ENCODE results near the gene CENPV.

Gene CENPV

DNA sequence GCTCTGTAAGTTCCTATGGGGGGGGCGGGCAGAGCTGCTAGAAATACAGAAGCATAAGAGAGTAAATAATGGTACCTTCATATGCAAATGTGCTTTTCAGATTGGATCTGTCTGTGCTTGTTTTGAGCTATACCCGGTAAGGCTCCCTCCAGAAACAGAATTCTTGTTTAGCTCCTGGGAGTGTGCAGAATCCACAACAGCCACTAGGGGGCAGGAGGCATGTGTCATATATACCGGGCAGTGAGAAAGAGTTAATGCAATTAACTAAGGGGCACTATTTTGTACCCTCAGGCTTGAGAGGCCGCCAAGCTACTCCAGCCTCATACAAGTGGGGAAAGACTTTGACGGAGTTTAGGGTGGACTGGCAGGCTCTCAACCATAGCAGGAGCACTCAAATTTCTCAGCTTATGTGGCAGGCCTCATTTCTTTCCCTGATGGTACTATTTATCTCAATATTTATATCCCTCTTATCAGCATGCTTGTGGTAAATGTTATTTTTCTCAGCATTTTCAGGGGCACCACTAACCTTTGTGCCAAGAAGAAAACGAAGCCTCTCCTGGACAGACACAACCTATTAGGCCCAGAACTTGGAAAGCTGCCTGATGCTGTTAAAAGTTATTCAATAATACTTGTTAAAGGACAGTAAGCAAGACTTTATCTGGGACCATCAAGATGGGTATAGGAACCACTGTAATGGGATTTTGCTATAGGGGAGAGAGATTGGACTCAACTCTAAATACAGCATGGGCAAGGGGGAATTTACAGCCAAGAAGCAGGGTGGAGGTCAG lies 10.7 kb upstream of the CENPV start:
- H3F3A ChIP-seq (ENCODE audit: low read depth) = no peaks in the 10 kb centered on the region
- peaks cover 5% of the 10 kb centered on the region for H3K4me1 ChIP-seq (ENCODE audit: insufficient read depth, low read length, poor library complexity, severe bottlenecking)
- no peaks in the 10 kb centered on the region for H3K36me3 ChIP-seq (ENCODE audit: insufficient read depth, low read length)
- no peaks in the 10 kb centered on the region for H3K27me3 ChIP-seq (ENCODE audit: insufficient read depth, low read length, poor library complexity, severe bottlenecking)
- no peak for TF ChIP-seq EZH2phosphoT487 (IDR thresholded peaks at IDR 0.05; ENCODE audit: borderline replicate concordance)
- TF ChIP-seq, protein P1, sequence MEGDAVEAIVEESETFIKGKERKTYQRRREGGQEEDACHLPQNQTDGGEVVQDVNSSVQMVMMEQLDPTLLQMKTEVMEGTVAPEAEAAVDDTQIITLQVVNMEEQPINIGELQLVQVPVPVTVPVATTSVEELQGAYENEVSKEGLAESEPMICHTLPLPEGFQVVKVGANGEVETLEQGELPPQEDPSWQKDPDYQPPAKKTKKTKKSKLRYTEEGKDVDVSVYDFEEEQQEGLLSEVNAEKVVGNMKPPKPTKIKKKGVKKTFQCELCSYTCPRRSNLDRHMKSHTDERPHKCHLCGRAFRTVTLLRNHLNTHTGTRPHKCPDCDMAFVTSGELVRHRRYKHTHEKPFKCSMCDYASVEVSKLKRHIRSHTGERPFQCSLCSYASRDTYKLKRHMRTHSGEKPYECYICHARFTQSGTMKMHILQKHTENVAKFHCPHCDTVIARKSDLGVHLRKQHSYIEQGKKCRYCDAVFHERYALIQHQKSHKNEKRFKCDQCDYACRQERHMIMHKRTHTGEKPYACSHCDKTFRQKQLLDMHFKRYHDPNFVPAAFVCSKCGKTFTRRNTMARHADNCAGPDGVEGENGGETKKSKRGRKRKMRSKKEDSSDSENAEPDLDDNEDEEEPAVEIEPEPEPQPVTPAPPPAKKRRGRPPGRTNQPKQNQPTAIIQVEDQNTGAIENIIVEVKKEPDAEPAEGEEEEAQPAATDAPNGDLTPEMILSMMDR (conservative IDR thresholded peaks at IDR 0.05; ENCODE audit: low read length) = peak; percentile 97
- peak overlapping the region; percentile 0 for H3K9ac ChIP-seq (ENCODE audit: low read depth, low read length, poor library complexity, severe bottlenecking)
- no peaks in the 10 kb centered on the region for H3K9me2 ChIP-seq (replicated peaks; ENCODE audit: low read depth, low read length)
- H4K20me1 ChIP-seq (ENCODE audit: insufficient read depth, low read length, poor library complexity, severe bottlenecking) = no peaks in the 10 kb centered on the region
- H3K4me2 ChIP-seq (ENCODE audit: low read depth, low read length, poor library complexity, severe bottlenecking) = no peak overlapping the region
- peak overlapping the region; percentile 77 for H2AFZ ChIP-seq (ENCODE audit: low read length)
- no peaks in the 10 kb centered on the region for H3K79me2 ChIP-seq (ENCODE audit: insufficient read depth, low read length)
- H3K9me3 ChIP-seq (ENCODE audit: insufficient read depth, low read depth, low read length) = no peaks in the 10 kb centered on the region
- no peak overlapping the region for H3K4me3 ChIP-seq (ENCODE audit: low read length, poor library complexity, severe bottlenecking)

DNA sequence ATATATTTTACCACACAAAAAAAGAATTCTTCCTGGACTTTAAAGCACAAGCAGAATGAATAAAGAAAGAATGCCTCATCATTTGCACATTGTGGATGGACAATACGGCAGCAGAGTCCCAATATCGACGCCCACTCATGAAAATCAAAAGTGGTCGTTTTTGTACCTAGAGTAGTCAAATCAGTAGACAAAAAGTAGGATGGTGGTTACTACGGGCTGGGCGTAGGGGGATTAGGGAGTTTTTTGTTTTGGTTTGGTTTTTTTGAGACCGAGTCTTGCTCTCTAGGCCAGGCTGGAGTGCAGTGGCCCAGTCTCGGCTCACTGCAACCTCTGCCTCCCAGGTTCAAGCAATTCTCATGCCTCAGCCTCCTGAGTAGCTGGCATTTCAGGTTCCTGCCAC lies 8.6 kb upstream of the CENPV start:
- no peaks in the 10 kb centered on the region for H3K79me2 ChIP-seq (ENCODE audit: insufficient read depth, low read length)
- no peaks in the 10 kb centered on the region for H3K27me3 ChIP-seq (ENCODE audit: insufficient read depth, low read length, poor library complexity, severe bottlenecking)
- H3K4me1 ChIP-seq (ENCODE audit: insufficient read depth, low read length, poor library complexity, severe bottlenecking) = peaks cover 5% of the 10 kb centered on the region
- TF ChIP-seq, protein P1 (conservative IDR thresholded peaks at IDR 0.05; ENCODE audit: low read length) = no peak
- TF ChIP-seq EZH2phosphoT487 (IDR thresholded peaks at IDR 0.05; ENCODE audit: borderline replicate concordance) = no peak
- no peaks in the 10 kb centered on the region for H3K9me3 ChIP-seq (ENCODE audit: insufficient read depth, low read depth, low read length)
- H3F3A ChIP-seq (ENCODE audit: low read depth) = no peaks in the 10 kb centered on the region
- no peaks in the 10 kb centered on the region for H3K36me3 ChIP-seq (ENCODE audit: insufficient read depth, low read length)
- no peak overlapping the region for H2AFZ ChIP-seq (ENCODE audit: low read length)
- no peak overlapping the region for H3K4me3 ChIP-seq (ENCODE audit: low read length, poor library complexity, severe bottlenecking)
- no peak overlapping the region for H3K4me2 ChIP-seq (ENCODE audit: low read depth, low read length, poor library complexity, severe bottlenecking)
- no peak overlapping the region for H3K9ac ChIP-seq (ENCODE audit: low read depth, low read length, poor library complexity, severe bottlenecking)
- no peaks in the 10 kb centered on the region for H4K20me1 ChIP-seq (ENCODE audit: insufficient read depth, low read length, poor library complexity, severe bottlenecking)
- H3K9me2 ChIP-seq (replicated peaks; ENCODE audit: low read depth, low read length) = no peaks in the 10 kb centered on the region

DNA sequence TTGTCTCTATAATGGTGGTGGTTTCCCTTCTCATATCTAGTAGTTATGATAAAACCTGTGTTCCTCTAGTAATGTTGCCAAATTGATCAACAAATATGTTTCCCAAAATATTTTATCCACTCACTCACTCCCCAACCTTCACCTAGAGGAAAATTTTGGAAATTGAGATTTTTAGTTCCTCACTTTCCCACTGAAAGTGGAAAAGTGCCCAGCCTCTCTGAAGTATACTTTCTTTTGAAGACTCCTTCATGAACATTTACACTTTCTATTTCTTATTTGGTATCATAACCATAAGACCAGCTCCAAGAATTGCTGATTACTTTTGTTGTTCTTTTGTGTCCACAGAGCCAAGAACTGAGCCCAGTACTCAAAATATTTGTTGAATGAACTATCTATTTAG lies 5.1 kb upstream of the CENPV start:
- no peaks in the 10 kb centered on the region for H3K27me3 ChIP-seq (ENCODE audit: insufficient read depth, low read length, poor library complexity, severe bottlenecking)
- TF ChIP-seq, protein P1 (conservative IDR thresholded peaks at IDR 0.05; ENCODE audit: low read length) = no peak
- no peak for TF ChIP-seq EZH2phosphoT487 (IDR thresholded peaks at IDR 0.05; ENCODE audit: borderline replicate concordance)
- no peaks in the 10 kb centered on the region for H3K79me2 ChIP-seq (ENCODE audit: insufficient read depth, low read length)
- no peaks in the 10 kb centered on the region for H3K4me1 ChIP-seq (ENCODE audit: insufficient read depth, low read length, poor library complexity, severe bottlenecking)
- H3K9me3 ChIP-seq (ENCODE audit: insufficient read depth, low read depth, low read length) = no peaks in the 10 kb centered on the region
- H3K36me3 ChIP-seq (ENCODE audit: insufficient read depth, low read length) = no peaks in the 10 kb centered on the region
- H3K4me3 ChIP-seq (ENCODE audit: low read length, poor library complexity, severe bottlenecking) = no peak overlapping the region
- no peaks in the 10 kb centered on the region for H4K20me1 ChIP-seq (ENCODE audit: insufficient read depth, low read length, poor library complexity, severe bottlenecking)
- H3K4me2 ChIP-seq (ENCODE audit: low read depth, low read length, poor library complexity, severe bottlenecking) = no peak overlapping the region
- H3K9ac ChIP-seq (ENCODE audit: low read depth, low read length, poor library complexity, severe bottlenecking) = no peak overlapping the region
- H3K9me2 ChIP-seq (replicated peaks; ENCODE audit: low read depth, low read length) = no peaks in the 10 kb centered on the region
- H2AFZ ChIP-seq (ENCODE audit: low read length) = no peak overlapping the region
- H3F3A ChIP-seq (ENCODE audit: low read depth) = no peaks in the 10 kb centered on the region
